Stomach (tissue), 4 donors: ENCODE measurements around the gene LPAR1.

Source experiments
- CTCF ChIP-seq, 7 experiments: fragments of 450-650 bp in 4 of 7; fragments of 200-600 bp in 3 of 7; sonication (generic) in 3 of 7; IDR thresholded peaks; one replicate each; pipeline ENCODE4 v1.5.1; 2016 to 2019; ENCODE audit warnings: antibody characterized with exemption in 7 of 7, control low read depth in 2 of 7, mild to moderate bottlenecking in 1 of 7
- POLR2A ChIP-seq, 4 donors: fragments of 450-650 bp; IDR thresholded peaks; one replicate each; pipeline ENCODE4 v1.6.1; 2016; ENCODE audit warnings: antibody characterized with exemption in 4 of 4, control low read depth in 2 of 4, mild to moderate bottlenecking in 1 of 4, moderate library complexity in 1 of 4
- POLR2AphosphoS5 ChIP-seq, 3 donors: sonication (generic); formaldehyde crosslinking; IDR thresholded peaks; one replicate each; pipeline ENCODE4 v1.6.1; 2016; ENCODE audit warnings: antibody characterized with exemption in 3 of 3

- TF ChIP-seq POLR2A (IDR thresholded peaks at IDR 0.05), result no peak
- TF ChIP-seq CTCF (IDR thresholded peaks at IDR 0.05), result no peak
- no peak for TF ChIP-seq POLR2AphosphoS5 (IDR thresholded peaks at IDR 0.05)
Observed at GRCh38 chr9:110968096-110968495, 70.2 kb downstream of the LPAR1 start.
